ENCODE data around the gene VSX2.

DNA sequence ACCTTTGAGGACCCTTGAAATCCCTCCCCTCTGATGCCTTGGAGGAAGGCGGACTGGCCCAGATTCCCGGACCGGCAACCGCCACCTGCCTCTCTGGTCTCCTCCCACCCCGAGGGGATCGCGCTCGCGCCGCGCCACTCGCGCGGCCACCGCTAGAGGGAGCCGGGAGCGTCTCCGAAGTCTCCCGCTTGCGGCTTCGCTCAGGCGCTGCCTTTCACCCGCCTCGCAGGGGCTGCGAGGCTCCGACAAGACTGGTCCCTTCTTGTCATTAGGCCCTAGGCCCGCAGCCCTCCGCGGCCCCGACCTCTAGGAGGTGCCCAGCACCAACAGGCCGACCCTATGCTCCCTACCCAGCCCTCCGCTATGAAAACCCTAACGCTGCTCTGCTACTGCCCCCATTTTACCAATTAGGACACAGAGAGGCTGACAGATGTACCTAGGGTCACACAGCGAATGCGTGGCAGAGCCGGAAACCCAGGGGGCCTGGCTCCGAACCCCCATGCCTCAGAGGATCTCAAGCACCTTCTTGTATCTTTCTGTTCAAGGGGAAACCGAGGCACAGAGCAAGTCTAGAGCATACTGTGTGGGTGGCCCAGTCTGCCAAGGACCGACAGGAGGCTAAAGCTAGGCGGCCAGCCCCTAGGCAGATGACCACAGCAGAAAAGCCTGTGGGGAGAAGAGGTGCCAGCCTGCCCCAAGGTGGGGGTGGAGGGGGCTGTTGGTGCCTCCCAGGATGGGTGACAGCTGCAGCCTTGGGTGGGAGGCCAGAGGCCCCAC is 21.4 kb upstream of the VSX2 start:
- TF ChIP-seq, protein P1, sequence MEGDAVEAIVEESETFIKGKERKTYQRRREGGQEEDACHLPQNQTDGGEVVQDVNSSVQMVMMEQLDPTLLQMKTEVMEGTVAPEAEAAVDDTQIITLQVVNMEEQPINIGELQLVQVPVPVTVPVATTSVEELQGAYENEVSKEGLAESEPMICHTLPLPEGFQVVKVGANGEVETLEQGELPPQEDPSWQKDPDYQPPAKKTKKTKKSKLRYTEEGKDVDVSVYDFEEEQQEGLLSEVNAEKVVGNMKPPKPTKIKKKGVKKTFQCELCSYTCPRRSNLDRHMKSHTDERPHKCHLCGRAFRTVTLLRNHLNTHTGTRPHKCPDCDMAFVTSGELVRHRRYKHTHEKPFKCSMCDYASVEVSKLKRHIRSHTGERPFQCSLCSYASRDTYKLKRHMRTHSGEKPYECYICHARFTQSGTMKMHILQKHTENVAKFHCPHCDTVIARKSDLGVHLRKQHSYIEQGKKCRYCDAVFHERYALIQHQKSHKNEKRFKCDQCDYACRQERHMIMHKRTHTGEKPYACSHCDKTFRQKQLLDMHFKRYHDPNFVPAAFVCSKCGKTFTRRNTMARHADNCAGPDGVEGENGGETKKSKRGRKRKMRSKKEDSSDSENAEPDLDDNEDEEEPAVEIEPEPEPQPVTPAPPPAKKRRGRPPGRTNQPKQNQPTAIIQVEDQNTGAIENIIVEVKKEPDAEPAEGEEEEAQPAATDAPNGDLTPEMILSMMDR (conservative IDR thresholded peaks at IDR 0.05; ENCODE audit: low read depth in 2 of 2), result peak; percentile 81 to 86
- no peak for TF ChIP-seq POLR2AphosphoS5 (IDR thresholded peaks at IDR 0.05; ENCODE audit: low read depth)
- TF ChIP-seq, protein P2, sequence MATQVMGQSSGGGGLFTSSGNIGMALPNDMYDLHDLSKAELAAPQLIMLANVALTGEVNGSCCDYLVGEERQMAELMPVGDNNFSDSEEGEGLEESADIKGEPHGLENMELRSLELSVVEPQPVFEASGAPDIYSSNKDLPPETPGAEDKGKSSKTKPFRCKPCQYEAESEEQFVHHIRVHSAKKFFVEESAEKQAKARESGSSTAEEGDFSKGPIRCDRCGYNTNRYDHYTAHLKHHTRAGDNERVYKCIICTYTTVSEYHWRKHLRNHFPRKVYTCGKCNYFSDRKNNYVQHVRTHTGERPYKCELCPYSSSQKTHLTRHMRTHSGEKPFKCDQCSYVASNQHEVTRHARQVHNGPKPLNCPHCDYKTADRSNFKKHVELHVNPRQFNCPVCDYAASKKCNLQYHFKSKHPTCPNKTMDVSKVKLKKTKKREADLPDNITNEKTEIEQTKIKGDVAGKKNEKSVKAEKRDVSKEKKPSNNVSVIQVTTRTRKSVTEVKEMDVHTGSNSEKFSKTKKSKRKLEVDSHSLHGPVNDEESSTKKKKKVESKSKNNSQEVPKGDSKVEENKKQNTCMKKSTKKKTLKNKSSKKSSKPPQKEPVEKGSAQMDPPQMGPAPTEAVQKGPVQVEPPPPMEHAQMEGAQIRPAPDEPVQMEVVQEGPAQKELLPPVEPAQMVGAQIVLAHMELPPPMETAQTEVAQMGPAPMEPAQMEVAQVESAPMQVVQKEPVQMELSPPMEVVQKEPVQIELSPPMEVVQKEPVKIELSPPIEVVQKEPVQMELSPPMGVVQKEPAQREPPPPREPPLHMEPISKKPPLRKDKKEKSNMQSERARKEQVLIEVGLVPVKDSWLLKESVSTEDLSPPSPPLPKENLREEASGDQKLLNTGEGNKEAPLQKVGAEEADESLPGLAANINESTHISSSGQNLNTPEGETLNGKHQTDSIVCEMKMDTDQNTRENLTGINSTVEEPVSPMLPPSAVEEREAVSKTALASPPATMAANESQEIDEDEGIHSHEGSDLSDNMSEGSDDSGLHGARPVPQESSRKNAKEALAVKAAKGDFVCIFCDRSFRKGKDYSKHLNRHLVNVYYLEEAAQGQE (IDR thresholded peaks at IDR 0.05; ENCODE audit: unreplicated experiment), result no peak
- TF ChIP-seq EZH2 (IDR thresholded peaks at IDR 0.05; ENCODE audit: low read depth, unreplicated experiment), result no peak
- no peak for TF ChIP-seq CREB1 (CRISPR knock-in tag; IDR thresholded peaks at IDR 0.05; ENCODE audit: low read depth)
- TF ChIP-seq EZH2phosphoT487 (IDR thresholded peaks at IDR 0.05; ENCODE audit: unreplicated experiment), result no peak
- TF ChIP-seq JUNB (IDR thresholded peaks at IDR 0.05; ENCODE audit: unreplicated experiment), result no peak
- TF ChIP-seq, protein P3, sequence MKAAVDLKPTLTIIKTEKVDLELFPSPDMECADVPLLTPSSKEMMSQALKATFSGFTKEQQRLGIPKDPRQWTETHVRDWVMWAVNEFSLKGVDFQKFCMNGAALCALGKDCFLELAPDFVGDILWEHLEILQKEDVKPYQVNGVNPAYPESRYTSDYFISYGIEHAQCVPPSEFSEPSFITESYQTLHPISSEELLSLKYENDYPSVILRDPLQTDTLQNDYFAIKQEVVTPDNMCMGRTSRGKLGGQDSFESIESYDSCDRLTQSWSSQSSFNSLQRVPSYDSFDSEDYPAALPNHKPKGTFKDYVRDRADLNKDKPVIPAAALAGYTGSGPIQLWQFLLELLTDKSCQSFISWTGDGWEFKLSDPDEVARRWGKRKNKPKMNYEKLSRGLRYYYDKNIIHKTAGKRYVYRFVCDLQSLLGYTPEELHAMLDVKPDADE (IDR thresholded peaks at IDR 0.05), result no peak
- TF ChIP-seq ZNF114 (CRISPR knock-in tag; IDR thresholded peaks at IDR 0.05), result no peak
- TF ChIP-seq, protein P4, sequence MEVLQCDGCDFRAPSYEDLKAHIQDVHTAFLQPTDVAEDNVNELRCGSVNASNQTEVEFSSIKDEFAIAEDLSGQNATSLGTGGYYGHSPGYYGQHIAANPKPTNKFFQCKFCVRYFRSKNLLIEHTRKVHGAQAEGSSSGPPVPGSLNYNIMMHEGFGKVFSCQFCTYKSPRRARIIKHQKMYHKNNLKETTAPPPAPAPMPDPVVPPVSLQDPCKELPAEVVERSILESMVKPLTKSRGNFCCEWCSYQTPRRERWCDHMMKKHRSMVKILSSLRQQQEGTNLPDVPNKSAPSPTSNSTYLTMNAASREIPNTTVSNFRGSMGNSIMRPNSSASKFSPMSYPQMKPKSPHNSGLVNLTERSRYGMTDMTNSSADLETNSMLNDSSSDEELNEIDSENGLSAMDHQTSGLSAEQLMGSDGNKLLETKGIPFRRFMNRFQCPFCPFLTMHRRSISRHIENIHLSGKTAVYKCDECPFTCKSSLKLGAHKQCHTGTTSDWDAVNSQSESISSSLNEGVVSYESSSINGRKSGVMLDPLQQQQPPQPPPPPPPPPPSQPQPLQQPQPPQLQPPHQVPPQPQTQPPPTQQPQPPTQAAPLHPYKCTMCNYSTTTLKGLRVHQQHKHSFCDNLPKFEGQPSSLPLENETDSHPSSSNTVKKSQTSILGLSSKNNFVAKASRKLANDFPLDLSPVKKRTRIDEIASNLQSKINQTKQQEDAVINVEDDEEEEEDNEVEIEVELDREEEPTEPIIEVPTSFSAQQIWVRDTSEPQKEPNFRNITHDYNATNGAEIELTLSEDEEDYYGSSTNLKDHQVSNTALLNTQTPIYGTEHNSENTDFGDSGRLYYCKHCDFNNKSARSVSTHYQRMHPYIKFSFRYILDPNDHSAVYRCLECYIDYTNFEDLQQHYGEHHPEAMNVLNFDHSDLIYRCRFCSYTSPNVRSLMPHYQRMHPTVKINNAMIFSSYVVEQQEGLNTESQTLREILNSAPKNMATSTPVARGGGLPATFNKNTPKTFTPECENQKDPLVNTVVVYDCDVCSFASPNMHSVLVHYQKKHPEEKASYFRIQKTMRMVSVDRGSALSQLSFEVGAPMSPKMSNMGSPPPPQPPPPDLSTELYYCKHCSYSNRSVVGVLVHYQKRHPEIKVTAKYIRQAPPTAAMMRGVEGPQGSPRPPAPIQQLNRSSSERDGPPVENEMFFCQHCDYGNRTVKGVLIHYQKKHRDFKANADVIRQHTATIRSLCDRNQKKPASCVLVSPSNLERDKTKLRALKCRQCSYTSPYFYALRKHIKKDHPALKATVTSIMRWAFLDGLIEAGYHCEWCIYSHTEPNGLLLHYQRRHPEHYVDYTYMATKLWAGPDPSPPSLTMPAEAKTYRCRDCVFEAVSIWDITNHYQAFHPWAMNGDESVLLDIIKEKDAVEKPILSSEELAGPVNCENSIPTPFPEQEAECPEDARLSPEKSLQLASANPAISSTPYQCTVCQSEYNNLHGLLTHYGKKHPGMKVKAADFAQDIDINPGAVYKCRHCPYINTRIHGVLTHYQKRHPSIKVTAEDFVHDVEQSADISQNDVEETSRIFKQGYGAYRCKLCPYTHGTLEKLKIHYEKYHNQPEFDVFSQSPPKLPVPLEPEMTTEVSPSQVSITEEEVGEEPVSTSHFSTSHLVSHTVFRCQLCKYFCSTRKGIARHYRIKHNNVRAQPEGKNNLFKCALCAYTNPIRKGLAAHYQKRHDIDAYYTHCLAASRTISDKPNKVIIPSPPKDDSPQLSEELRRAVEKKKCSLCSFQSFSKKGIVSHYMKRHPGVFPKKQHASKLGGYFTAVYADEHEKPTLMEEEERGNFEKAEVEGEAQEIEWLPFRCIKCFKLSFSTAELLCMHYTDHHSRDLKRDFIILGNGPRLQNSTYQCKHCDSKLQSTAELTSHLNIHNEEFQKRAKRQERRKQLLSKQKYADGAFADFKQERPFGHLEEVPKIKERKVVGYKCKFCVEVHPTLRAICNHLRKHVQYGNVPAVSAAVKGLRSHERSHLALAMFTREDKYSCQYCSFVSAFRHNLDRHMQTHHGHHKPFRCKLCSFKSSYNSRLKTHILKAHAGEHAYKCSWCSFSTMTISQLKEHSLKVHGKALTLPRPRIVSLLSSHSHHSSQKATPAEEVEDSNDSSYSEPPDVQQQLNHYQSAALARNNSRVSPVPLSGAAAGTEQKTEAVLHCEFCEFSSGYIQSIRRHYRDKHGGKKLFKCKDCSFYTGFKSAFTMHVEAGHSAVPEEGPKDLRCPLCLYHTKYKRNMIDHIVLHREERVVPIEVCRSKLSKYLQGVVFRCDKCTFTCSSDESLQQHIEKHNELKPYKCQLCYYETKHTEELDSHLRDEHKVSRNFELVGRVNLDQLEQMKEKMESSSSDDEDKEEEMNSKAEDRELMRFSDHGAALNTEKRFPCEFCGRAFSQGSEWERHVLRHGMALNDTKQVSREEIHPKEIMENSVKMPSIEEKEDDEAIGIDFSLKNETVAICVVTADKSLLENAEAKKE (CRISPR knock-in tag; IDR thresholded peaks at IDR 0.05), result no peak
